Neural crest cell (in vitro differentiated cells): ENCODE measurements around the gene NXPE1. TPM values are rescaled to one million over a fixed set of nuclear protein-coding genes. Genes with fewer than 3 reads are reported as not detected.

ENCODE experiments used
- DNase-seq: peaks from one replicate; pipeline ENCODE4 v3.0.0; 2021; ENCODE audit warnings: low read depth, mixed read lengths, low spot score
- H3K27ac Mint-ChIP-seq: one replicate; pipeline ENCODE4 v1.8.0; 2021; ENCODE audit warnings: mild to moderate bottlenecking, mixed read lengths; ENCODE audit not compliant: unreplicated experiment
- H3K27me3 Mint-ChIP-seq: 2 replicates; pipeline ENCODE4 v1.8.0; 2021; ENCODE audit warnings: low read depth, mild to moderate bottlenecking, mixed read lengths
- H3K36me3 Mint-ChIP-seq: 2 replicates; pipeline ENCODE4 v1.8.0; 2021; ENCODE audit warnings: low read depth, mild to moderate bottlenecking, mixed read lengths
- H3K4me1 Mint-ChIP-seq: 2 replicates; pipeline ENCODE4 v1.8.0; 2021; ENCODE audit warnings: mixed read lengths
- H3K4me3 Mint-ChIP-seq: one replicate; pipeline ENCODE4 v1.8.0; 2021; ENCODE audit warnings: mild to moderate bottlenecking, mixed read lengths
- H3K9me3 Mint-ChIP-seq: 2 replicates; pipeline ENCODE4 v1.8.0; 2021; ENCODE audit warnings: mixed read lengths
- CTCF ChIP-seq: fragments of 200-600 bp; sonication (generic); conservative IDR thresholded peaks from 2 replicates; pipeline ENCODE4 v1.5.0; 2021; ENCODE audit warnings: antibody characterized with exemption, mild to moderate bottlenecking
- total RNA-seq: library from RNA; stranded (reverse); gene quantifications from 2 replicates; pipeline ENCODE4 v1.2.1, GENCODE V29; 2021

NXPE1 gene
- total RNA-seq, 1 donor from 2014 or later = not detected

- H3K4me1 Mint-ChIP-seq = peaks cover 4% of the 10 kb centered on the region
Measured at GRCh38 chr11:114482114-114482513, 77.6 kb downstream of the NXPE1 start.

GRCh38 chr11:114479331-114479730, 80.3 kb downstream of the NXPE1 start:
- H3K4me1 Mint-ChIP-seq = peaks cover 4% of the 10 kb centered on the region

More at GRCh38 chr11:114482114-114482513, 77.6 kb downstream of the NXPE1 start:
- Mint-ChIP-seq H3K36me3 (no peaks in the 10 kb centered on the region), H3K4me3 (no peak overlapping the region), H3K9me3 (peaks cover 7% of the 10 kb centered on the region), H3K27me3 (no peaks in the 10 kb centered on the region), H3K27ac (no peak overlapping the region)
- DNase-seq = no peak
- TF ChIP-seq CTCF = no peak

GRCh38 chr11:114478768-114479167, 80.9 kb downstream of the NXPE1 start:
- H3K9me3 Mint-ChIP-seq = no peaks in the 10 kb centered on the region
- no peak overlapping the region for H3K27ac Mint-ChIP-seq
- H3K4me1 Mint-ChIP-seq = peaks cover 4% of the 10 kb centered on the region
- H3K4me3 Mint-ChIP-seq = no peak overlapping the region
- no peaks in the 10 kb centered on the region for H3K27me3 Mint-ChIP-seq
- no peak for TF ChIP-seq CTCF
- no peak for DNase-seq
- H3K36me3 Mint-ChIP-seq = no peaks in the 10 kb centered on the region

More at GRCh38 chr11:114479331-114479730, 80.3 kb downstream of the NXPE1 start:
- no peak for TF ChIP-seq CTCF
- Mint-ChIP-seq H3K27ac (no peak overlapping the region), H3K27me3 (no peaks in the 10 kb centered on the region), H3K9me3 (no peaks in the 10 kb centered on the region), H3K4me3 (no peak overlapping the region), H3K36me3 (no peaks in the 10 kb centered on the region)
- no peak for DNase-seq

GRCh38 chr11:114478001-114478410, 81.7 kb downstream of the NXPE1 start:
- Mint-ChIP-seq H3K27ac (peak overlapping the region; percentile 65), H3K36me3 (no peaks in the 10 kb centered on the region), H3K4me1 (peaks cover 4% of the 10 kb centered on the region), H3K4me3 (no peak overlapping the region), H3K9me3 (no peaks in the 10 kb centered on the region), H3K27me3 (no peaks in the 10 kb centered on the region)
- no peak for DNase-seq
- no peak for TF ChIP-seq CTCF

GRCh38 chr11:114472661-114473060, 87.0 kb downstream of the NXPE1 start:
- H3K4me1 Mint-ChIP-seq = no peaks in the 10 kb centered on the region
- no peak overlapping the region for H3K27ac Mint-ChIP-seq
- no peak for TF ChIP-seq CTCF
- no peak overlapping the region for H3K4me3 Mint-ChIP-seq
- peaks cover 7% of the 10 kb centered on the region for H3K9me3 Mint-ChIP-seq
- no peak for DNase-seq
- H3K36me3 Mint-ChIP-seq = peaks cover 10% of the 10 kb centered on the region
- H3K27me3 Mint-ChIP-seq = no peaks in the 10 kb centered on the region

Other genes with a start within 250 kb of the NXPE1 start
- gene C11orf71, start 159.4 kb downstream of the NXPE1 start, total RNA-seq = 7.4 and 8.4 TPM in 2 replicates
- gene RBM7, start 159.2 kb downstream of the NXPE1 start, total RNA-seq = 25.9 and 30.7 TPM in 2 replicates
- 42.3 and 46.1 TPM in 2 replicates for gene REXO2, start 120.4 kb downstream of the NXPE1 start, total RNA-seq
- not detected in 2 replicates for gene NXPE4, start 35.9 kb upstream of the NXPE1 start, total RNA-seq
- gene NXPE2, start 118.6 kb upstream of the NXPE1 start, total RNA-seq = 0.26 TPM in 1 of 2 replicates, not detected in the other